Stimulated activated naive CD8-positive, alpha-beta T cell treated with anti-CD3 and anti-CD28 coated beads, Interleukin-15, amount 100 ng/mL, for 72 hours (primary cell): ENCODE measurements around the gene GALNT2.

Experiments used
- ATAC-seq: fragments of 150-1000 bp; cut with Tn5 transposase; 2 replicates; pipeline ENCODE4 v1.10.0; 2021; ENCODE audit warnings: mild to moderate bottlenecking, moderate library complexity
- DNase-seq, 2 donors: peaks; one replicate each; pipeline ENCODE4 v3.0.0; 2021 to 2022
- H3K27ac Mint-ChIP-seq, 2 donors: one replicate each; pipeline ENCODE4 v1.8.0; 2022; ENCODE audit warnings: mild to moderate bottlenecking in 2 of 2, mixed read lengths in 2 of 2, moderate library complexity in 2 of 2
- H3K27me3 Mint-ChIP-seq: one replicate; pipeline ENCODE4 v1.8.0; 2022; ENCODE audit warnings: mixed read lengths
- H3K4me1 Mint-ChIP-seq: one replicate; pipeline ENCODE4 v1.8.0; 2022; ENCODE audit warnings: mild to moderate bottlenecking, mixed read lengths
- H3K4me3 Mint-ChIP-seq, 2 donors: one replicate each; pipeline ENCODE4 v1.8.0; 2022; ENCODE audit warnings: mild to moderate bottlenecking in 2 of 2, mixed read lengths in 2 of 2, moderate library complexity in 1 of 2
- H3K9me3 Mint-ChIP-seq, 2 donors: one replicate each; pipeline ENCODE4 v1.8.0; 2022; ENCODE audit warnings: mixed read lengths in 2 of 2

GALNT2 gene

DNA sequence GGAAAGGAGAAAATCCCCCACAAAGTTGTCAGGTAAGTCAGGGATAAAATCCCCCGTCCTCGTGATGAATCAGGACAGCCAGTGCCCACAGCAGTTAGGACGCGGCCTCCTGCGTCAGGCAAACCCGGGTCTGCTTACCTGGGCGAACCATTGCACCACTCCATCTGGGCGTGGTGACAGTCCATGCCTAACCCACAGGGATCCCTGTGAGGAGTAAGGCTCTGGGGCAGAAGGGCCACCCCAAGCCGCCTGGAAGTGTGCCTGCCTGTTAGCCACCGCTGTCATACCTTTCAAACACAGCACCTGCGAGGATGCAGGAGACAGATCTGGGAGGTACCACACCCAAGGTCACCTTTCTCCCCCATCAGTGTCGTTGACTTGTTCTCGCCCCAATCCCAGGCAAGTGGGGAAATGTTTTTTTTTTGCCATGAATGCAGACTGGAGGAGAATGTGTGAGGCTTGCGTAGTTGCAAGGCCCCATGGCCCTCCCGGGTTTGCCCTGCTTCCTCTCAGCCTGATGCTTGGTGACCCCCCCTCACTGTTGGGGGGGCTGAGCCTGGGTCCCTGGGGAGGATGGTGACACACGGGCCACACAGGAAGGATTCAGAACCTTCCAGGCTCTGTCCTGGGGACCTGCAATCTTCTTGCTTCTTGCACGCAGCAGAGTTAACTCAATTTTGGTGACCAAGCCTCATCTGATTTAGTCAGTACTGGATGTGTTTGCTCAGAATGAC, 252.1 kb downstream of the GALNT2 start:
- no peak for DNase-seq
- Mint-ChIP-seq H3K9me3 (no peaks in the 10 kb centered on the region), H3K4me1 (no peaks in the 10 kb centered on the region), H3K27me3 (peaks cover 8% of the 10 kb centered on the region), H3K4me3 (no peak overlapping the region), H3K27ac (peak overlapping the region in 1 of 2 donors; percentile 42)
- no peak for ATAC-seq

- H3K4me3 Mint-ChIP-seq = no peak overlapping the region
- H3K27ac Mint-ChIP-seq = no peak overlapping the region
- H3K9me3 Mint-ChIP-seq = no peaks in the 10 kb centered on the region
- ATAC-seq = no peak
- H3K27me3 Mint-ChIP-seq = peaks cover 8% of the 10 kb centered on the region
- no peak for DNase-seq
- no peaks in the 10 kb centered on the region for H3K4me1 Mint-ChIP-seq
These were observed 253.8 kb downstream of the GALNT2 start for GRCh38 chr1:230320804-230321203.

DNA sequence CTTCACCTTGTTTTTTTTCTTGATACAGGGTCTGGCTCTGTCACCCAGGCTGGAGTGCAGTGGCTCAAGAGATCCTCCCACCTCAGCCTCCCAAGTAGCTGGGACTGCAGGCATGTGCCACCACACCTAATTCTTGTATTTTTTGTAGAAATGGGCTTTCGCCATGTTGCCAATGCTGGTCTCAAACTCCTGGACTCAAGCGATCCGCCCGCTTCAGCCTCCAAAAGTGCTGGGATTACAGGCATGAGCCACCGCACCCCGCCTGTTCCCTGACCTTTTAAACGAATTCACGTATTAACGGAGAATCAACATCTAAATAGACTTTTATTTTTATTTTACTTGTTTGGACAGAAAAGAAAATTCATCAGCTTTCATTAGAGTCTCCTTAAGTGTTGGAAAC, 254.3 kb downstream of the GALNT2 start:
- Mint-ChIP-seq H3K27ac (no peak overlapping the region), H3K4me1 (no peaks in the 10 kb centered on the region), H3K27me3 (peaks cover 8% of the 10 kb centered on the region)

DNA sequence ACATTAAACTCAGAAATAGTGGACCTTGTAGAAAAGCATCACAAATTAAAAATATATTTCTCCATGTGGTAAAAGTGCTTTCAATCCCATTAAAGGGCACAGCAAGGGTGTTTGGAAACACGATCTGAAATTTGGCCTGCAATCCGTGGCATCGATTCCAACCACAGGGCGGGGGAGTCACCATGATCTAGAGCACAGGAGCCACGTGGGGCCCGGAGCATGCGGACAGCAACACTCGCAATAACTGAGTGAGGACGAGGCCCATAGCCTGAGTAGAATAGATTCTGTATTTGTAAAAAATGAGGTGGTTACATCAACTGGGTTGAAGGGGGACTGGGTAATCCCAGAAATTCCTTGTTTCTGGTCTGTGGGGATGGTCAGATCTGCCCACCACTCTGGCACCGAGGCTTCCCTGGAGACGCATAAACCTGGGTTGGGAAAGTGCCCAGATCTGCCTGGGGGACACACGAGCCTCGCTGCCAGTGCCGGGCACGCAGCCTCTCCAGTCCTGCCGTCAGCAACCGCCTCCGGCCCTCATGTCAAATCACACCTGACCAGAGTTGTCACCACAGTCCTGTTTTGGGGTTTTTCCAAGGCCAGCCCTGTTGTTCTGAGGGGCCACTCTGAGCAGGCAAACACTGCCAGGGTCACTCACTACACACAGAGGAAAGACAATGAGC, 254.8 kb downstream of the GALNT2 start:
- ATAC-seq = no peak
- no peak overlapping the region for H3K4me3 Mint-ChIP-seq
- H3K27ac Mint-ChIP-seq = no peak overlapping the region
- H3K27me3 Mint-ChIP-seq = peaks cover 8% of the 10 kb centered on the region
- H3K9me3 Mint-ChIP-seq = no peaks in the 10 kb centered on the region
- no peak for DNase-seq
- H3K4me1 Mint-ChIP-seq = no peaks in the 10 kb centered on the region

More for the DNA sequence above, 254.3 kb downstream of the GALNT2 start:
- DNase-seq (no peak), ATAC-seq (no peak)
- Mint-ChIP-seq H3K9me3 (no peaks in the 10 kb centered on the region), H3K4me3 (no peak overlapping the region)

DNA sequence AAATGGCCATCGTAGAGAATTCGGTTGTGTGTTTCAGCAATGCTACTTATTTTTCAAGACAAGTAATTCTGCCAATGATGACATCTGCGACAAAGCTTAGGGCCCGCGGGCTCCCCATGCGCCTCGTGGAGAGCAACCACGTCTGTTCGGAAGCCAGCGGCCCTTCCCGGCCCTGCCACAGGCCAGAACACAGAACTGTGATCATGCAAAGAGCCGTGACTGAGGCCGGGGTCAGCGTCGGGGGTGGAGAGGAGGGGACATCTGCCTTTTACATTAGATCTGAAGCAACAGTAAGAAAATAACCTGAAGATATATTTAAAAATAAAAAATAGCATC, 255.4 kb downstream of the GALNT2 start:
- ATAC-seq (no peak), DNase-seq (no peak)
- no peaks in the 10 kb centered on the region for H3K9me3 Mint-ChIP-seq
- no peak overlapping the region for H3K4me3 Mint-ChIP-seq
- peaks cover under 1% of the 10 kb centered on the region for H3K4me1 Mint-ChIP-seq
- H3K27me3 Mint-ChIP-seq = peaks cover 8% of the 10 kb centered on the region
- no peak overlapping the region for H3K27ac Mint-ChIP-seq

DNA sequence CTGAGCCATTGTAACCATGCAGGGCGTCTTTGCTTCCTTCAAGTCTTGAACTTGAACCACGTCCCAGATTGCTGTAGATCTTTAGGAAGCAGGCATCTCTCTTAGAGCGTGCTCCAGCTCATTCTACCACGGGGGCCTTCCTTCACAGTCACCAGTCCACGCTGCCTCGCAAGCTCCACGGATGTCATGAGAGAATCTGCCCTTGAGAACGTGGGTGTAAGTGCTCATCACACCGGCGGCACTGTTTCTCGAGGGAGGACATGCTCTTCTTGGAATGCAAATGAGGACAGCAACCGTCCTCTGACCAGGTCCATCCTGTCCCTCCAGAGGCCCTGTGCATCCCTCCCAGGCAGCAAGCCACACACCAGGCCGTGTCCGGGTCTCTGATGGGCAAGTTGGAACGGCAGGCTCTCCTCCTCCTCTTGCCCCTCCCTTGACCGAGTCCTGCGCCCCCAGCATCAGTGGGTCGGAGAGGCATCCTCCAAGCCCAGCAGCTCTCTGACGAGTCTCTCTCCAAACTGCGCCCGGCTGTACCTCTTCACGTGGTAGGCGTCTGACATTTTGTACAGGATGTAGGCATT, 256.0 kb downstream of the GALNT2 start:
- H3K4me1 Mint-ChIP-seq = peaks cover 7% of the 10 kb centered on the region
- no peaks in the 10 kb centered on the region for H3K9me3 Mint-ChIP-seq
- DNase-seq (no peak), ATAC-seq (no peak)
- H3K27ac Mint-ChIP-seq = no peak overlapping the region
- peaks cover 1% of the 10 kb centered on the region for H3K27me3 Mint-ChIP-seq
- H3K4me3 Mint-ChIP-seq = no peak overlapping the region

DNA sequence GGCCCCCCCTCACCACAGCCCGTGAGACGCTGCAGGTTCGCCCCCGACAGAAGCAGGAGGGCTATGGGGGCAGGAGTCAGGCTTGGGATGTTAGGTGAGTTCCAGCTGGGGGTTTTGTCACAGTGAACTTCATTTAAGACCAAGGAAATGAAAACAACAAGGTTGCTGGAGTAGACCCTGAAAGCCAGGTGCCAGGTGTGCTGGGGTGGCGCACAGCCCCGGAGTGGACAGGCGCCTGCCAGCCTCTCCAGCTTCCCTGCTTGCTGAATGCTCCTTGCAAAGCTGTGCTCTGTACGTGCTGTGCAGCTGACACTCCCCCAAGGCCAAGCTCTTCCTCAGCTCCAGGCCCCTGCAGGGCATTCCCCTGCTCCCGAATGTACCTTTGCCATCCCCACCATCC, 256.6 kb downstream of the GALNT2 start:
- ATAC-seq (no peak), DNase-seq (no peak)
- no peak overlapping the region for H3K4me3 Mint-ChIP-seq
- H3K27me3 Mint-ChIP-seq = no peaks in the 10 kb centered on the region
- no peaks in the 10 kb centered on the region for H3K9me3 Mint-ChIP-seq
- peaks cover 13% of the 10 kb centered on the region for H3K4me1 Mint-ChIP-seq
- H3K27ac Mint-ChIP-seq = no peak overlapping the region

GRCh38 chr1:230326971-230327891, 260.2 kb downstream of the GALNT2 start:
- ATAC-seq (peak; percentile 31), DNase-seq (no peak)
- H3K27me3 Mint-ChIP-seq = peaks cover 8% of the 10 kb centered on the region
- H3K27ac Mint-ChIP-seq = peak overlapping the region in 1 of 2 donors; percentile 12
- peaks cover 15% of the 10 kb centered on the region for H3K4me1 Mint-ChIP-seq
- no peak overlapping the region for H3K4me3 Mint-ChIP-seq
- no peaks in the 10 kb centered on the region for H3K9me3 Mint-ChIP-seq

GRCh38 chr1:230327892-230328284, 260.9 kb downstream of the GALNT2 start:
- Mint-ChIP-seq H3K4me3 (no peak overlapping the region), H3K27me3 (peaks cover 8% of the 10 kb centered on the region), H3K27ac (peak overlapping the region in 1 of 2 donors; percentile 12), H3K4me1 (peaks cover 15% of the 10 kb centered on the region), H3K9me3 (no peaks in the 10 kb centered on the region)
- ATAC-seq = peak; percentile 57
- DNase-seq = no peak

- peaks cover 14% of the 10 kb centered on the region for H3K27me3 Mint-ChIP-seq
- ATAC-seq (no peak), DNase-seq (no peak)
- H3K4me1 Mint-ChIP-seq = peaks cover 15% of the 10 kb centered on the region
- H3K4me3 Mint-ChIP-seq = no peak overlapping the region
- H3K27ac Mint-ChIP-seq = no peak overlapping the region
- no peaks in the 10 kb centered on the region for H3K9me3 Mint-ChIP-seq
These were observed 261.4 kb downstream of the GALNT2 start for GRCh38 chr1:230328342-230329015.

DNA sequence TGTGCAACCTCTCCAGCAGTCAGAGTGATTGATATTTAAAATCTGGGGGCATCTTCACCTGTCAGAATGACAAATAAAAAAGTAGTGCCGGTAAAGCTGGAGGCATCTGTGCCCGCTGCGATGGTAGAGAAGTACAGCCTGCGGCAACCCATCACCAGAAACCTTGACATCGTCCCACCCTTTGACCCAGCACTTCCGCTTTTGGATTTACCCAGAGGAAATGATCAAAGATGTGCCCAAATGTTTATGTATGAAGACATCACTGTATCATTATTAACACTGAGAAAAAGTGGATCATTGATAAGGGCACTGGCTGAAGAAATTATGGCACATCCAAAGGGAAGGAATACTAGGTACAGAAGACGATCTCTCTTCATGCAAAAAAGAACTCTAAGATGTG, 263.1 kb downstream of the GALNT2 start:
- DNase-seq = no peak
- Mint-ChIP-seq H3K27me3 (peaks cover 22% of the 10 kb centered on the region), H3K4me1 (peaks cover 15% of the 10 kb centered on the region), H3K9me3 (no peaks in the 10 kb centered on the region), H3K4me3 (no peak overlapping the region), H3K27ac (no peak overlapping the region)
- ATAC-seq = no peak
